HG02642 (cell line): ENCODE results near the gene MYL11.

Source experiments
- ATAC-seq: cut with Tn5 transposase; IDR thresholded peaks from one replicate; pipeline ENCODE4 v1.9.1; 2021; ENCODE audit warnings: mild to moderate bottlenecking; ENCODE audit not compliant: unreplicated experiment, poor library complexity

MYL11 gene

GRCh38 chr16:30353438-30354129, 21.0 kb upstream of the MYL11 start:
- ATAC-seq, result no peak

GRCh38 chr16:30354423-30355143, 20.0 kb upstream of the MYL11 start:
- ATAC-seq, result peak; percentile 22

GRCh38 chr16:30355144-30355953, 19.3 kb upstream of the MYL11 start, which contains the start of gene CD2BP2:
CD2BP2 (minus strand) TSS chr16:30355308; CDS start chr16:30354681, 627 bp downstream.
- peak; percentile 67 for ATAC-seq

GRCh38 chr16:30355954-30356308, 18.7 kb upstream of the MYL11 start:
- no peak for ATAC-seq

GRCh38 chr16:30356401-30357084, 18.1 kb upstream of the MYL11 start:
- ATAC-seq, result no peak

- ATAC-seq, result no peak
Observed at GRCh38 chr16:30357085-30357714, 17.4 kb upstream of the MYL11 start.

GRCh38 chr16:30357715-30358576, 16.7 kb upstream of the MYL11 start:
- ATAC-seq, result no peak

GRCh38 chr16:30358577-30358936, 16.0 kb upstream of the MYL11 start:
- no peak for ATAC-seq

- ATAC-seq, result no peak
Observed at GRCh38 chr16:30358990-30359870, 15.4 kb upstream of the MYL11 start.

- ATAC-seq, result no peak
Observed at GRCh38 chr16:30359871-30360170, 14.8 kb upstream of the MYL11 start.

GRCh38 chr16:30361180-30361579, 13.4 kb upstream of the MYL11 start:
- no peak for ATAC-seq

- ATAC-seq, result no peak
Observed at GRCh38 chr16:30365200-30365599, 9.4 kb upstream of the MYL11 start.

GRCh38 chr16:30366511-30366910, 8.1 kb upstream of the MYL11 start:
- ATAC-seq, result no peak

GRCh38 chr16:30367349-30368009, 7.1 kb upstream of the MYL11 start:
- no peak for ATAC-seq

GRCh38 chr16:30368122-30368791, 6.3 kb upstream of the MYL11 start:
- no peak for ATAC-seq

GRCh38 chr16:30368792-30369090, 5.9 kb upstream of the MYL11 start:
- no peak for ATAC-seq

GRCh38 chr16:30369091-30369937, 5.3 kb upstream of the MYL11 start:
- ATAC-seq, result no peak
